HUES48 (cell line): ENCODE results near the gene WDR45.
"Not testable (repeated sequence)": the region's sequence is repeated elsewhere in the genome, so short reads cannot be mapped to it uniquely, and the experiment has no call there.

Experiments
- H3K27ac ChIP-seq: one replicate; pipeline ENCODE4 v1.7.0; 2013; ENCODE audit warnings: low read depth, low read length, inconsistent platforms
- H3K27me3 ChIP-seq: 2 replicates; pipeline ENCODE4 v1.6.1; 2013; ENCODE audit warnings: mild to moderate bottlenecking, low read length; ENCODE audit not compliant: control insufficient read depth, insufficient read depth
- H3K36me3 ChIP-seq: 2 replicates; pipeline ENCODE4 v1.6.1; 2013; ENCODE audit warnings: low read length; ENCODE audit not compliant: control insufficient read depth, insufficient read depth
- H3K4me1 ChIP-seq: 2 replicates; pipeline ENCODE4 v1.6.1; 2013; ENCODE audit warnings: mild to moderate bottlenecking, low read length; ENCODE audit not compliant: control insufficient read depth, insufficient read depth
- H3K4me3 ChIP-seq: 2 replicates; pipeline ENCODE4 v1.5.1; 2013; ENCODE audit warnings: mild to moderate bottlenecking, low read depth, low read length
- H3K9ac ChIP-seq: 2 replicates; pipeline ENCODE4 v1.6.1; 2013; ENCODE audit warnings: mild to moderate bottlenecking, low read depth, low read length, moderate library complexity
- H3K9me3 ChIP-seq: 2 replicates; pipeline ENCODE4 v1.6.1; 2013; ENCODE audit warnings: low read length; ENCODE audit not compliant: control insufficient read depth, insufficient read depth

The WDR45 gene

GRCh38 chrX:49079489-49080428 is at the start of gene WDR45:
WDR45 (minus strand) TSS chrX:49079887; CDS start chrX:49078095, 1,792 bp downstream.
- H3K27me3 ChIP-seq, result no peaks in the 10 kb centered on the region
- H3K9me3 ChIP-seq, result peaks cover 27% of the 10 kb centered on the region
- H3K4me3 ChIP-seq, result peak within 1 kb of the TSS; percentile 81
- H3K4me1 ChIP-seq, result no peaks in the 10 kb centered on the region
- peak within 1 kb of the TSS; percentile 69 for H3K9ac ChIP-seq
- H3K36me3 ChIP-seq, result peaks cover 18% of the 10 kb centered on the region; the same call in 1 of the 2 replicates
- H3K27ac ChIP-seq, result peak within 1 kb of the TSS; percentile 86

- peaks cover 12% of the 10 kb centered on the region; the same call in 1 of the 2 replicates for H3K9me3 ChIP-seq
- H3K27ac ChIP-seq, result no peak overlapping the region
- no peak overlapping the region for H3K9ac ChIP-seq
- no peaks in the 10 kb centered on the region for H3K27me3 ChIP-seq
- no peaks in the 10 kb centered on the region for H3K36me3 ChIP-seq
- no peak overlapping the region for H3K4me3 ChIP-seq
- H3K4me1 ChIP-seq, result no peaks in the 10 kb centered on the region
Observed at GRCh38 chrX:49129427-49129826, 49.7 kb upstream of the WDR45 start.

GRCh38 chrX:49127742-49128258 is 48.1 kb upstream of the WDR45 start:
- not testable (repeated sequence) for H3K36me3 ChIP-seq, H3K4me1 ChIP-seq, H3K27me3 ChIP-seq, H3K9ac ChIP-seq, H3K4me3 ChIP-seq, H3K27ac ChIP-seq
- peaks cover 18% of the 10 kb centered on the region; the same call in 1 of the 2 replicates for H3K9me3 ChIP-seq

- Histone ChIP-seq H3K4me1 (no peaks in the 10 kb centered on the region), H3K27ac (no peak overlapping the region), H3K9me3 (peaks cover 26% of the 10 kb centered on the region), H3K4me3 (peak overlapping the region; percentile 88), H3K27me3 (no peaks in the 10 kb centered on the region), H3K36me3 (peaks cover 16% of the 10 kb centered on the region), H3K9ac (no peak overlapping the region)
Observed at GRCh38 chrX:49122499-49122898, 42.8 kb upstream of the WDR45 start.

- Histone ChIP-seq H3K9me3 (peaks cover 37% of the 10 kb centered on the region), H3K27me3 (no peaks in the 10 kb centered on the region), H3K36me3 (peaks cover 36% of the 10 kb centered on the region)
Observed at GRCh38 chrX:49120091-49120490, 40.4 kb upstream of the WDR45 start.

GRCh38 chrX:49117581-49117980 is 37.9 kb upstream of the WDR45 start:
- Histone ChIP-seq H3K4me1 (no peaks in the 10 kb centered on the region), H3K27me3 (no peaks in the 10 kb centered on the region), H3K4me3 (no peak overlapping the region), H3K27ac (no peak overlapping the region), H3K9me3 (peaks cover 35% of the 10 kb centered on the region), H3K9ac (no peak overlapping the region), H3K36me3 (peaks cover 47% of the 10 kb centered on the region)

More at GRCh38 chrX:49120091-49120490, 40.4 kb upstream of the WDR45 start:
- H3K4me3 ChIP-seq, result no peak overlapping the region
- H3K9ac ChIP-seq, result no peak overlapping the region
- no peaks in the 10 kb centered on the region for H3K4me1 ChIP-seq
- H3K27ac ChIP-seq, result no peak overlapping the region

- Histone ChIP-seq H3K9ac (no peak overlapping the region), H3K27ac (no peak overlapping the region), H3K4me1 (no peaks in the 10 kb centered on the region), H3K9me3 (peaks cover 37% of the 10 kb centered on the region), H3K4me3 (no peak overlapping the region), H3K27me3 (no peaks in the 10 kb centered on the region), H3K36me3 (peaks cover 51% of the 10 kb centered on the region)
Observed at GRCh38 chrX:49116716-49117115, 37.0 kb upstream of the WDR45 start.

- Histone ChIP-seq H3K9me3 (peaks cover 33% of the 10 kb centered on the region), H3K36me3 (peaks cover 47% of the 10 kb centered on the region)
Observed at GRCh38 chrX:49116076-49116475, 36.4 kb upstream of the WDR45 start.

GRCh38 chrX:49111791-49112190 is 32.1 kb upstream of the WDR45 start:
- Histone ChIP-seq H3K27ac (no peak overlapping the region), H3K9me3 (peaks cover 36% of the 10 kb centered on the region)

More at GRCh38 chrX:49116076-49116475, 36.4 kb upstream of the WDR45 start:
- no peak overlapping the region for H3K27ac ChIP-seq
- H3K27me3 ChIP-seq, result no peaks in the 10 kb centered on the region
- H3K4me3 ChIP-seq, result no peak overlapping the region
- H3K9ac ChIP-seq, result no peak overlapping the region
- no peaks in the 10 kb centered on the region for H3K4me1 ChIP-seq

GRCh38 chrX:49110417-49110816 is 30.7 kb upstream of the WDR45 start:
- H3K4me1 ChIP-seq, result no peaks in the 10 kb centered on the region
- no peak overlapping the region for H3K4me3 ChIP-seq
- H3K9me3 ChIP-seq, result peaks cover 41% of the 10 kb centered on the region
- peaks cover 19% of the 10 kb centered on the region; the same call in 1 of the 2 replicates for H3K36me3 ChIP-seq
- H3K27ac ChIP-seq, result no peak overlapping the region
- no peak overlapping the region for H3K9ac ChIP-seq
- no peaks in the 10 kb centered on the region for H3K27me3 ChIP-seq

More at GRCh38 chrX:49111791-49112190, 32.1 kb upstream of the WDR45 start:
- peaks cover 32% of the 10 kb centered on the region for H3K36me3 ChIP-seq
- H3K27me3 ChIP-seq, result no peaks in the 10 kb centered on the region
- no peak overlapping the region for H3K9ac ChIP-seq
- no peaks in the 10 kb centered on the region for H3K4me1 ChIP-seq
- no peak overlapping the region for H3K4me3 ChIP-seq

- Histone ChIP-seq H3K36me3 (peaks cover 15% of the 10 kb centered on the region; the same call in 1 of the 2 replicates), H3K9ac (no peak overlapping the region), H3K27ac (no peak overlapping the region), H3K4me3 (no peak overlapping the region), H3K9me3 (peaks cover 36% of the 10 kb centered on the region), H3K4me1 (no peaks in the 10 kb centered on the region), H3K27me3 (no peaks in the 10 kb centered on the region)
Observed at GRCh38 chrX:49108641-49109040, 29.0 kb upstream of the WDR45 start.
